ENCODE results near the gene SWAP70. TPM values are rescaled to one million over a fixed set of nuclear protein-coding genes. Genes with fewer than 3 reads are reported as not detected.

The SWAP70 gene
- total and polyA plus RNA-seq, 9 of the 15 experiments (the other 6 are each of a cell fraction or from before 2014, with no cell fraction given), result 1.7 to 4.9 (median 3.9) TPM

DNA sequence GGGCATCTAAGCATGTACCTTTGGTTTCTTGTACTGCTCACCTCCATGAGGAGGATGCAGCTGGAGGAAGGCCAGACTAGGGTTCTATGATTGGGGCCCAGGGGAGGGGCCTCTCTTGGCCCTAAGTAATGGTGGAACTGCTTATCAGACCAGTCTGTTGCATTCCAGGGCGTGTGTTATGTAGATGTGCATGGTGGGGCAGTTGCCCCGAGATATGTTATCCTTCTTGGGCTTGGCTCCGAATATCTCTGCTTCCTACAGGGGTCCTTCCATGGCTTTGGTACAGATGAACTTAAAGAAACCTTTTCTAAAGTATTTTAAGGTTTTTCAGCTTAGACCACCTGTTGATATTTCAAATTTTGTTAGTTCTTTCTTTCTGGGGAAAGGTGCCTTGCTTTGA lies 126.0 kb downstream of the SWAP70 start:
- no peaks in the 10 kb centered on the region for H3K9me3 ChIP-seq (replicated peaks; ENCODE audit: control insufficient read depth, insufficient read depth, low read depth, low read length)
- ChIA-PET POLR2A (interaction anchor here (0.5 to 1.4 kb wide), 3 partner anchors 10 to 138 kb away, joined by 3 to 5 read pairs (median 4); no protein-coding TSS in a partner anchor), CTCF (ENCODE audit: low intra/inter-chr PET ratio) (no interaction called here)
- no peak overlapping the region for H3K4me3 ChIP-seq
- no peaks in the 10 kb centered on the region for H3K79me2 ChIP-seq (ENCODE audit: control insufficient read depth, insufficient read depth, low read length)
- H4K20me1 ChIP-seq (replicated peaks; ENCODE audit: control insufficient read depth, insufficient read depth, low read length), result no peaks in the 10 kb centered on the region
- H3K9me1 ChIP-seq (ENCODE audit: control insufficient read depth, insufficient read depth, low read length), result no peaks in the 10 kb centered on the region
- peak overlapping the region; percentile 35; the same call in 1 of the 2 replicates for H3K4me2 ChIP-seq (ENCODE audit: insufficient read depth, low read length)
- no TSS peak for BruUV-seq (replicated peaks)
- H3K27me3 ChIP-seq (ENCODE audit: control insufficient read depth in 2 of 2, insufficient read depth in 2 of 2, low read length in 2 of 2), result no peaks in the 10 kb centered on the region
- DNase-seq (ENCODE audit: extremely low read depth in 1 of 4, low spot score in 3 of 4), result peak; percentile 73 to 86 (median 80)
- peak; percentile 63 for FAIRE-seq
- no peak overlapping the region for H3K27ac ChIP-seq (ENCODE audit: extremely low read depth, low read depth, low read length)
- 4% methylated on average over 3 of the region's 3 CpGs for WGBS (ENCODE audit: insufficient coverage, low coverage, missing lambda C conversion rate)
- H3K9ac ChIP-seq (ENCODE audit: insufficient read depth in 1 of 2, low read depth in 2 of 2, low read length in 2 of 2), result no peak overlapping the region
- intact Hi-C loops (cut with micrococcal nuclease), result no loop called here
- in situ Hi-C loops (cut with MboI), result no loop called here
- H2AFZ ChIP-seq (ENCODE audit: low read depth, low read length), result no peak overlapping the region; the same call in 1 of the 2 replicates
- peaks cover 7 to 32% of the 10 kb centered on the region in 2 experiments; a peak in 2 of 5 replicates for H3K4me1 ChIP-seq (replicated peaks in 1 of 2; ENCODE audit: control insufficient read depth in 2 of 2, insufficient read depth in 2 of 2, low read length in 2 of 2)
- ATAC-seq, result peak; percentile 88
- H3K36me3 ChIP-seq (ENCODE audit: control insufficient read depth, insufficient read depth, low read length), result no peaks in the 10 kb centered on the region
- TF ChIP-seq HMG20B (CRISPR knock-in tag; IDR thresholded peaks at IDR 0.05) (no peak), MED1 (CRISPR knock-in tag; IDR thresholded peaks at IDR 0.05; ENCODE audit: borderline replicate concordance) (no peak), NR2F6 (CRISPR knock-in tag; IDR thresholded peaks at IDR 0.05) (no peak), MTA3 (IDR thresholded peaks at IDR 0.05; ENCODE audit: borderline replicate concordance) (no peak), ZNF146 (CRISPR knock-in tag; IDR thresholded peaks at IDR 0.05; ENCODE audit: unreplicated experiment) (no peak), TRIM24 (IDR thresholded peaks at IDR 0.05) (peak; percentile 69 to 77; a peak in 3 of 4 replicates), U2AF1 (optimal IDR thresholded peaks at IDR 0.05; ENCODE audit: low read depth, low read length) (no peak), ZBTB17 (CRISPR knock-in tag; IDR thresholded peaks at IDR 0.05) (no peak), ZZZ3 (IDR thresholded peaks at IDR 0.05) (no peak), ZNF77 (CRISPR knock-in tag; IDR thresholded peaks at IDR 0.05) (no peak), TCFL5 (CRISPR knock-in tag; conservative IDR thresholded peaks at IDR 0.05) (no peak), DDX20 (tag; IDR thresholded peaks at IDR 0.05; ENCODE audit: low read depth) (no peak), NFE2L1 (tag; IDR thresholded peaks at IDR 0.05; ENCODE audit: borderline replicate concordance, low read depth) (no peak), HDGF (IDR thresholded peaks at IDR 0.05) (no peak), HNRNPL (IDR thresholded peaks at IDR 0.05; ENCODE audit: low read depth, low read length) (no peak), ZNF175 (CRISPR knock-in tag; IDR thresholded peaks at IDR 0.05; ENCODE audit: low read depth) (peak; percentile 58; the same call in 1 of the 2 replicates), MTA2 (IDR thresholded peaks at IDR 0.05; ENCODE audit: low read depth) (peak; percentile 75)
- TF ChIP-seq, protein P1, sequence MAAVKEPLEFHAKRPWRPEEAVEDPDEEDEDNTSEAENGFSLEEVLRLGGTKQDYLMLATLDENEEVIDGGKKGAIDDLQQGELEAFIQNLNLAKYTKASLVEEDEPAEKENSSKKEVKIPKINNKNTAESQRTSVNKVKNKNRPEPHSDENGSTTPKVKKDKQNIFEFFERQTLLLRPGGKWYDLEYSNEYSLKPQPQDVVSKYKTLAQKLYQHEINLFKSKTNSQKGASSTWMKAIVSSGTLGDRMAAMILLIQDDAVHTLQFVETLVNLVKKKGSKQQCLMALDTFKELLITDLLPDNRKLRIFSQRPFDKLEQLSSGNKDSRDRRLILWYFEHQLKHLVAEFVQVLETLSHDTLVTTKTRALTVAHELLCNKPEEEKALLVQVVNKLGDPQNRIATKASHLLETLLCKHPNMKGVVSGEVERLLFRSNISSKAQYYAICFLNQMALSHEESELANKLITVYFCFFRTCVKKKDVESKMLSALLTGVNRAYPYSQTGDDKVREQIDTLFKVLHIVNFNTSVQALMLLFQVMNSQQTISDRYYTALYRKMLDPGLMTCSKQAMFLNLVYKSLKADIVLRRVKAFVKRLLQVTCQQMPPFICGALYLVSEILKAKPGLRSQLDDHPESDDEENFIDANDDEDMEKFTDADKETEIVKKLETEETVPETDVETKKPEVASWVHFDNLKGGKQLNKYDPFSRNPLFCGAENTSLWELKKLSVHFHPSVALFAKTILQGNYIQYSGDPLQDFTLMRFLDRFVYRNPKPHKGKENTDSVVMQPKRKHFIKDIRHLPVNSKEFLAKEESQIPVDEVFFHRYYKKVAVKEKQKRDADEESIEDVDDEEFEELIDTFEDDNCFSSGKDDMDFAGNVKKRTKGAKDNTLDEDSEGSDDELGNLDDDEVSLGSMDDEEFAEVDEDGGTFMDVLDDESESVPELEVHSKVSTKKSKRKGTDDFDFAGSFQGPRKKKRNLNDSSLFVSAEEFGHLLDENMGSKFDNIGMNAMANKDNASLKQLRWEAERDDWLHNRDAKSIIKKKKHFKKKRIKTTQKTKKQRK (IDR thresholded peaks at IDR 0.05; ENCODE audit: borderline replicate concordance, low read depth, low read length), result no peak
- TF ChIP-seq, protein P2, sequence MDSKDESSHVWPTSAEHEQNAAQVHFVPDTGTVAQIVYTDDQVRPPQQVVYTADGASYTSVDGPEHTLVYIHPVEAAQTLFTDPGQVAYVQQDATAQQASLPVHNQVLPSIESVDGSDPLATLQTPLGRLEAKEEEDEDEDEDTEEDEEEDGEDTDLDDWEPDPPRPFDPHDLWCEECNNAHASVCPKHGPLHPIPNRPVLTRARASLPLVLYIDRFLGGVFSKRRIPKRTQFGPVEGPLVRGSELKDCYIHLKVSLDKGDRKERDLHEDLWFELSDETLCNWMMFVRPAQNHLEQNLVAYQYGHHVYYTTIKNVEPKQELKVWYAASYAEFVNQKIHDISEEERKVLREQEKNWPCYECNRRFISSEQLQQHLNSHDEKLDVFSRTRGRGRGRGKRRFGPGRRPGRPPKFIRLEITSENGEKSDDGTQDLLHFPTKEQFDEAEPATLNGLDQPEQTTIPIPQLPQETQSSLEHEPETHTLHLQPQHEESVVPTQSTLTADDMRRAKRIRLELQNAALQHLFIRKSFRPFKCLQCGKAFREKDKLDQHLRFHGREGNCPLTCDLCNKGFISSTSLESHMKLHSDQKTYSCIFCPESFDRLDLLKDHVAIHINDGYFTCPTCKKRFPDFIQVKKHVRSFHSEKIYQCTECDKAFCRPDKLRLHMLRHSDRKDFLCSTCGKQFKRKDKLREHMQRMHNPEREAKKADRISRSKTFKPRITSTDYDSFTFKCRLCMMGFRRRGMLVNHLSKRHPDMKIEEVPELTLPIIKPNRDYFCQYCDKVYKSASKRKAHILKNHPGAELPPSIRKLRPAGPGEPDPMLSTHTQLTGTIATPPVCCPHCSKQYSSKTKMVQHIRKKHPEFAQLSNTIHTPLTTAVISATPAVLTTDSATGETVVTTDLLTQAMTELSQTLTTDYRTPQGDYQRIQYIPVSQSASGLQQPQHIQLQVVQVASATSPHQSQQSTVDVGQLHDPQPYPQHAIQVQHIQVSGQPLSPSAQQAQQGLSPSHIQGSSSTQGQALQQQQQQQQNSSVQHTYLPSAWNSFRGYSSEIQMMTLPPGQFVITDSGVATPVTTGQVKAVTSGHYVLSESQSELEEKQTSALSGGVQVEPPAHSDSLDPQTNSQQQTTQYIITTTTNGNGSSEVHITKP (IDR thresholded peaks at IDR 0.05; ENCODE audit: partially characterized antibody), result peak; percentile 12

All from K562 (cell line).